Endodermal cell (in vitro differentiated cells): ENCODE measurements around the gene TMEM115. TPM values are rescaled to one million over a fixed set of nuclear protein-coding genes. Genes with fewer than 3 reads are reported as not detected.

Source experiments
- DNase-seq: peaks from one replicate; pipeline ENCODE4 v3.0.0-alpha.2; 2017
- H3K27ac ChIP-seq: 2 replicates; pipeline ENCODE4 v1.5.1; 2013; ENCODE audit warnings: mild to moderate bottlenecking, low read depth, low read length, moderate library complexity
- H3K27me3 ChIP-seq: 2 replicates; pipeline ENCODE4 v1.6.1; 2013; ENCODE audit warnings: mild to moderate bottlenecking, low read length, moderate library complexity; ENCODE audit not compliant: insufficient read depth, control insufficient read depth, poor library complexity, severe bottlenecking
- H3K36me3 ChIP-seq: 2 replicates; pipeline ENCODE4 v1.7.0; 2013; ENCODE audit warnings: mild to moderate bottlenecking, low read length, moderate library complexity; ENCODE audit not compliant: control insufficient read depth, insufficient read depth
- H3K4me1 ChIP-seq: one replicate; pipeline ENCODE4 v1.7.0; 2013; ENCODE audit warnings: low read length; ENCODE audit not compliant: control insufficient read depth, insufficient read depth
- H3K4me3 ChIP-seq: 2 replicates; pipeline ENCODE4 v1.5.1; 2013; ENCODE audit warnings: mild to moderate bottlenecking, low read length, moderate library complexity
- H3K9ac ChIP-seq: 2 replicates; pipeline ENCODE4 v1.6.1; 2013; ENCODE audit warnings: mild to moderate bottlenecking, low read length, moderate library complexity; ENCODE audit not compliant: poor library complexity, severe bottlenecking; ENCODE audit errors: extremely low read depth
- H3K9me3 ChIP-seq: 2 replicates; pipeline ENCODE4 v1.6.1; 2013; ENCODE audit warnings: mild to moderate bottlenecking, low read length, moderate library complexity; ENCODE audit not compliant: control insufficient read depth
- H3K27ac Mint-ChIP-seq: 2 replicates; pipeline ENCODE4 v1.8.0; 2020; ENCODE audit warnings: mixed read lengths
- H3K27me3 Mint-ChIP-seq: 2 replicates; pipeline ENCODE4 v1.8.0; 2021; ENCODE audit warnings: mild to moderate bottlenecking, mixed read lengths; ENCODE audit not compliant: insufficient read depth
- H3K36me3 Mint-ChIP-seq: 2 replicates; pipeline ENCODE4 v1.8.0; 2020; ENCODE audit warnings: low read depth, mixed read lengths
- H3K4me1 Mint-ChIP-seq: 2 replicates; pipeline ENCODE4 v1.8.0; 2020; ENCODE audit warnings: mixed read lengths
- H3K4me3 Mint-ChIP-seq: 2 replicates; pipeline ENCODE4 v1.8.0; 2020; ENCODE audit warnings: mild to moderate bottlenecking, moderate library complexity, mixed read lengths
- H3K9me3 Mint-ChIP-seq: 2 replicates; pipeline ENCODE4 v1.8.0; 2020; ENCODE audit warnings: mild to moderate bottlenecking, mixed read lengths
- CTCF ChIP-seq: fragments of 200-600 bp; sonication (generic); conservative IDR thresholded peaks from 2 replicates; pipeline ENCODE4 v1.5.0; 2021; ENCODE audit warnings: antibody characterized with exemption, mild to moderate bottlenecking
- WGBS, 2 experiments: methylation state at CpG; one replicate each; pipeline versions ENCODE4 v1.1.5 to v1.1.7; 2013; ENCODE audit warnings: missing lambda C conversion rate in 2 of 2, mixed read lengths in 1 of 2; ENCODE audit not compliant: insufficient coverage in 1 of 2, insufficient read length in 1 of 2; 5-methylcytosine and 5-hydroxymethylcytosine counted together
- total RNA-seq, 2 donors: library from RNA; stranded (reverse); fragmentation: NEBNext Ultra II Directional in 1 of 2; extraction: Animal tissue kit (Norgen Biotek cat#: 25700) in 1 of 2; gene quantifications; 2 replicates in 1 of 2; 3 replicates in 1 of 2; pipeline ENCODE4 v1.2.1, GENCODE V29; 2021

TMEM115 gene
- total RNA-seq, 2 donors from 2014 or later: 30.1 to 32.2 TPM

GRCh38 chr3:50357481-50357880, 1.8 kb downstream of the TMEM115 start:
- 97 to 100% methylated on average over 1 of the region's 1 CpG for WGBS, 2 experiments
- H3K27me3 ChIP-seq: no peaks in the 10 kb centered on the region
- Mint-ChIP-seq H3K27ac (no peak overlapping the region), H3K9me3 (no peaks in the 10 kb centered on the region), H3K27me3 (no peaks in the 10 kb centered on the region), H3K4me1 (peaks cover 25% of the 10 kb centered on the region), H3K36me3 (peaks cover 18% of the 10 kb centered on the region), H3K4me3 (peak overlapping the region; percentile 83)
- peaks cover 11% of the 10 kb centered on the region for H3K4me1 ChIP-seq
- H3K36me3 ChIP-seq: peaks cover 33% of the 10 kb centered on the region
- no peak for DNase-seq
- H3K27ac ChIP-seq: no peak overlapping the region
- TF ChIP-seq CTCF: no peak
- H3K9ac ChIP-seq: no peak overlapping the region
- no peaks in the 10 kb centered on the region for H3K9me3 ChIP-seq
- H3K4me3 ChIP-seq: peak overlapping the region; percentile 90

- Histone ChIP-seq H3K27me3 (no peaks in the 10 kb centered on the region), H3K9ac (no peak overlapping the region), H3K9me3 (no peaks in the 10 kb centered on the region), H3K27ac (no peak overlapping the region), H3K4me3 (peak overlapping the region; percentile 90), H3K4me1 (peaks cover 11% of the 10 kb centered on the region), H3K36me3 (peaks cover 33% of the 10 kb centered on the region)
- 88 to 100% methylated on average over 3 to 5 of the region's 5 CpGs for WGBS, 2 experiments
- peaks cover 26% of the 10 kb centered on the region for H3K4me1 Mint-ChIP-seq
- H3K4me3 Mint-ChIP-seq: peak overlapping the region; percentile 83
- TF ChIP-seq CTCF: no peak
- H3K36me3 Mint-ChIP-seq: peaks cover 18% of the 10 kb centered on the region
- no peak for DNase-seq
- H3K9me3 Mint-ChIP-seq: no peaks in the 10 kb centered on the region
- H3K27me3 Mint-ChIP-seq: no peaks in the 10 kb centered on the region
- no peak overlapping the region for H3K27ac Mint-ChIP-seq
Observed at GRCh38 chr3:50356553-50356952, 2.8 kb downstream of the TMEM115 start.

- Mint-ChIP-seq H3K4me1 (peaks cover 28% of the 10 kb centered on the region), H3K4me3 (peak overlapping the region; percentile 83), H3K27me3 (no peaks in the 10 kb centered on the region), H3K36me3 (peaks cover 18% of the 10 kb centered on the region), H3K27ac (no peak overlapping the region), H3K9me3 (no peaks in the 10 kb centered on the region)
- Histone ChIP-seq H3K9ac (no peak overlapping the region), H3K27ac (no peak overlapping the region), H3K27me3 (no peaks in the 10 kb centered on the region), H3K9me3 (no peaks in the 10 kb centered on the region), H3K36me3 (peaks cover 33% of the 10 kb centered on the region), H3K4me1 (peaks cover 11% of the 10 kb centered on the region), H3K4me3 (peak overlapping the region; percentile 90)
- TF ChIP-seq CTCF: peak; percentile 49
- WGBS, 2 experiments: 85 to 89% methylated on average over 4 to 5 of the region's 5 CpGs
- DNase-seq: no peak
Observed at GRCh38 chr3:50355829-50356552, 3.3 kb downstream of the TMEM115 start.
